K562 (cell line): Measurements from ENCODE around the gene KCNS1. TPM values are rescaled to one million over a fixed set of nuclear protein-coding genes. Genes with fewer than 3 reads are reported as not detected.

Experiments used
- ATAC-seq: fragments of 200-7000 bp; cut with Tn5 transposase; 3 replicates; pipeline ENCODE4 v1.9.1; 2020; ENCODE audit warnings: moderate library complexity
- BruUV-seq: library from RNA; stranded (reverse); fragments of 400-500 nt; replicated peaks from 2 replicates; lab custom pipeline; 2021; lab: Mats Ljungman, UMichigan
- CTCF ChIA-PET: fragments of 300-600 bp; formaldehyde crosslinking; extraction: SDS; loops from one replicate; lab custom pipeline; 2021; ENCODE audit warnings: low intra/inter-chr PET ratio; lab: Yijun Ruan, JAX
- POLR2A ChIA-PET: fragments of 300-600, 350-650 bp; sonication (Branson Sonifier 250); formaldehyde crosslinking; extraction: SDS; loops from one replicate; lab custom pipeline; 2021; ENCODE audit warnings: antibody characterized with exemption, inconsistent platforms; lab: Yijun Ruan, JAX
- DNase-seq, 4 experiments: peaks; one replicate each; pipeline versions ENCODE4 v3.0.0 to v3.0.0-alpha.2; 2011 to 2018; ENCODE audit warnings: low spot score in 3 of 4, mixed read lengths in 3 of 4; ENCODE audit errors: extremely low read depth in 1 of 4
- FAIRE-seq: peaks from 2 replicates; lab custom pipeline; 2011; peaks lifted over from hg19 to GRCh38; lab: Jason Lieb, UNC
- H2AFZ ChIP-seq: 2 replicates; pipeline ENCODE4 v1.6.0; 2011; ENCODE audit warnings: low read depth, low read length, control low read depth, inconsistent platforms
- H3K27ac ChIP-seq: fragments of 200-600 bp; 3 replicates; pipeline ENCODE4 v1.8.0; 2011; ENCODE audit warnings: low read depth, mild to moderate bottlenecking, control low read depth, inconsistent platforms, low read length, moderate library complexity, mixed read lengths; ENCODE audit errors: extremely low read depth
- H3K27me3 ChIP-seq, 2 experiments: fragments of 300-600 bp in 1 of 2; 2 replicates in 1 of 2; 3 replicates in 1 of 2; pipeline versions ENCODE4 v1.6.0 to v1.8.0; 2011; ENCODE audit warnings: inconsistent platforms in 2 of 2, low read length in 2 of 2, mild to moderate bottlenecking in 1 of 2, mixed read lengths in 1 of 2, moderate library complexity in 1 of 2; ENCODE audit not compliant: control insufficient read depth in 2 of 2, insufficient read depth in 2 of 2
- H3K36me3 ChIP-seq: fragments of 300-600 bp; 3 replicates; pipeline ENCODE4 v1.8.0; 2011; ENCODE audit warnings: mild to moderate bottlenecking, low read length, inconsistent platforms; ENCODE audit not compliant: control insufficient read depth, insufficient read depth
- H3K4me1 ChIP-seq, 2 experiments: fragments of 200-600 bp in 1 of 2; replicated peaks in 1 of 2; 2 replicates in 1 of 2; 3 replicates in 1 of 2; pipeline versions ENCODE4 v1.5.1 to v1.8.0; 2011; ENCODE audit warnings: inconsistent platforms in 2 of 2, low read length in 2 of 2, mild to moderate bottlenecking in 1 of 2, mixed read lengths in 1 of 2, moderate library complexity in 1 of 2; ENCODE audit not compliant: control insufficient read depth in 2 of 2, insufficient read depth in 2 of 2
- H3K4me2 ChIP-seq: 2 replicates; pipeline ENCODE4 v1.6.1; 2011; ENCODE audit warnings: low read length, control low read depth, inconsistent platforms, mixed read lengths; ENCODE audit not compliant: insufficient read depth
- H3K4me3 ChIP-seq: fragments of 200-600 bp; sonication (generic), shearing (Covaris generic); 2 replicates; pipeline ENCODE4 v1.5.1; 2016; ENCODE audit warnings: control low read depth, inconsistent platforms
- H3K79me2 ChIP-seq: fragments of 200-600 bp; 3 replicates; pipeline ENCODE4 v1.8.0; 2011; ENCODE audit warnings: low read length, inconsistent platforms; ENCODE audit not compliant: control insufficient read depth, insufficient read depth
- H3K9ac ChIP-seq, 2 experiments: 2 replicates each; pipeline versions ENCODE4 v1.6.0 to v1.6.1; 2011; ENCODE audit warnings: low read depth in 2 of 2, low read length in 2 of 2, control low read depth in 1 of 2, inconsistent platforms in 1 of 2, mild to moderate bottlenecking in 1 of 2, mixed read lengths in 1 of 2; ENCODE audit not compliant: insufficient read depth in 1 of 2
- H3K9me1 ChIP-seq: one replicate; pipeline ENCODE4 v1.6.0; 2011; ENCODE audit warnings: inconsistent platforms, mild to moderate bottlenecking, low read length, moderate library complexity; ENCODE audit not compliant: control insufficient read depth, insufficient read depth
- H3K9me3 ChIP-seq: replicated peaks from 2 replicates; pipeline ENCODE4 v1.5.1; 2011; ENCODE audit warnings: low read depth, low read length, inconsistent platforms; ENCODE audit not compliant: control insufficient read depth, insufficient read depth
- H4K20me1 ChIP-seq: replicated peaks from 2 replicates; pipeline ENCODE4 v1.6.1; 2011; ENCODE audit warnings: low read length, inconsistent platforms, mixed read lengths; ENCODE audit not compliant: control insufficient read depth, insufficient read depth
- CSDE1 ChIP-seq, 2 experiments: fragments of 450-650 bp; IDR thresholded peaks; 2 replicates each; pipeline ENCODE4 v1.6.1; 2016; ENCODE audit warnings: mild to moderate bottlenecking in 1 of 2
- FOSL1 ChIP-seq: fragments of 200-800 bp; sonication (Bioruptor generic); conservative IDR thresholded peaks from 2 replicates; pipeline ENCODE4 v1.6.1; 2016; ENCODE audit warnings: missing genetic modification characterization, missing compliant biosample characterization
- FOXP1 ChIP-seq: sonication (generic); formaldehyde crosslinking; IDR thresholded peaks from 2 replicates; pipeline ENCODE4 v1.8.0; 2022; ENCODE audit warnings: mild to moderate bottlenecking, missing genetic modification reagents
- HDGF ChIP-seq: fragments of 450-650 bp; IDR thresholded peaks from 2 replicates; pipeline ENCODE4 v1.6.1; 2016
- MEF2A ChIP-seq: IDR thresholded peaks from 2 replicates; pipeline ENCODE4 v1.6.1; 2011; ENCODE audit warnings: low read depth, mild to moderate bottlenecking, low read length, moderate library complexity; ENCODE audit not compliant: control insufficient read depth
- MTA2 ChIP-seq: fragments of 450-650 bp; IDR thresholded peaks from 2 replicates; pipeline ENCODE4 v1.6.1; 2016; ENCODE audit warnings: low read depth
- NR1H2 ChIP-seq: sonication (generic); formaldehyde crosslinking; IDR thresholded peaks from 2 replicates; pipeline ENCODE4 v1.4.0; 2020; ENCODE audit warnings: mild to moderate bottlenecking, missing genetic modification reagents
- NR3C1 ChIP-seq: sonication (generic); formaldehyde crosslinking; IDR thresholded peaks from 2 replicates; pipeline ENCODE4 v1.8.1; 2022; ENCODE audit warnings: missing genetic modification reagents
- RUNX1 ChIP-seq: sonication (generic); IDR thresholded peaks from 2 replicates; pipeline ENCODE4 v1.6.1; 2016; ENCODE audit warnings: antibody characterized with exemption, low read depth
- SMARCB1 ChIP-seq: IDR thresholded peaks from 2 replicates; pipeline ENCODE4 v1.6.1; 2011; ENCODE audit warnings: improper control_type of control experiment, low read depth; ENCODE audit not compliant: insufficient read length
- TBL1XR1 ChIP-seq, 2 experiments: IDR thresholded peaks; 2 replicates each; pipeline ENCODE4 v1.6.1; 2012; ENCODE audit warnings: improper control_type of control experiment in 2 of 2, low read length in 2 of 2, mild to moderate bottlenecking in 1 of 2
- TEAD1 ChIP-seq, 2 experiments: fragments of 450-650 bp in 1 of 2; sonication (generic) in 1 of 2; formaldehyde crosslinking; IDR thresholded peaks; 2 replicates each; pipeline versions ENCODE4 v1.4.0 to v1.8.0; 2020 to 2022; ENCODE audit warnings: mild to moderate bottlenecking in 2 of 2, missing genetic modification reagents in 1 of 2
- ZBTB1 ChIP-seq: sonication (generic); formaldehyde crosslinking; IDR thresholded peaks from 2 replicates; pipeline ENCODE4 v1.8.1; 2023; ENCODE audit warnings: missing genetic modification reagents, low read depth, mild to moderate bottlenecking, borderline replicate concordance
- WGBS: fragments of 100-300 bp; shearing (Covaris generic); methylation state at CpG from one replicate; pipeline ENCODE4 v1.1.6; 2016; ENCODE audit warnings: low coverage, mixed read lengths; ENCODE audit not compliant: insufficient coverage; ENCODE audit errors: missing lambda C conversion rate; 5-methylcytosine and 5-hydroxymethylcytosine counted together
- in situ Hi-C: fragments of 300-500 bp; cut with MboI; formaldehyde crosslinking; loops from 4 replicates; pipeline ENCODE4 v1.15.0; 2018; ENCODE audit warnings: inconsistent platforms, mixed read lengths
- intact Hi-C: fragments of 100-400 bp; cut with micrococcal nuclease; formaldehyde crosslinking; loops from 2 replicates; pipeline ENCODE4 v1.14.2; 2022
- polyA plus RNA-seq, 8 experiments: library from polyadenylated mRNA; depleted of rRNA in 4 of 8; stranded (reverse) in 5 of 8; unstranded in 3 of 8; fragments of >200 nt; fragmentation: Nextera tagmentation in 2 of 8; fragmentation: Illumina TruSeq in 1 of 8; extraction: Ambion mirVana in 2 of 8; extraction: Trizol in 1 of 8; gene quantifications; 2 replicates each; pipeline versions ENCODE4 v1.2.1 to v1.2.3, GENCODE V29; 2011 to 2014; ENCODE audit warnings: inconsistent platforms in 1 of 8, missing spikeins in 1 of 8
- total RNA-seq, 7 experiments: library from RNA; depleted of rRNA in 6 of 7; stranded (reverse); fragments of >200 nt in 6 of 7; fragmentation: Illumina TruSeq in 2 of 7; extraction: Trizol in 2 of 7; gene quantifications; 2 replicates each; pipeline versions ENCODE4 v1.2.1 to v1.2.3, GENCODE V29; 2011 to 2021; ENCODE audit warnings: low replicate concordance in 1 of 7
- TF ChIP-seq, protein P1 (sequence below): fragments of 250-450 bp; sonication (Bioruptor Pico); IDR thresholded peaks from 2 replicates; pipeline ENCODE4 v1.4.0; 2020; ENCODE audit warnings: mild to moderate bottlenecking, moderate library complexity
- TF ChIP-seq, protein P2 (sequence below): IDR thresholded peaks from 2 replicates; pipeline ENCODE4 v1.6.1; 2016; ENCODE audit warnings: missing genetic modification characterization, missing compliant biosample characterization
- TF ChIP-seq, protein P3 (sequence below): fragments of 450-650 bp; formaldehyde crosslinking; IDR thresholded peaks from 2 replicates; pipeline ENCODE4 v1.4.0; 2022; ENCODE audit warnings: missing genetic modification characterization
- TF ChIP-seq, protein P4 (sequence below): sonication (generic); IDR thresholded peaks from 2 replicates; pipeline ENCODE4 v1.6.1; 2016
- TF ChIP-seq, protein P5 (sequence below), 2 experiments: fragments of 450-650 bp in 1 of 2; sonication (generic) in 1 of 2; formaldehyde crosslinking; conservative IDR thresholded peaks; 2 replicates each; pipeline versions ENCODE4 v1.4.0 to v1.8.1; 2020 to 2022; ENCODE audit warnings: mild to moderate bottlenecking in 1 of 2, missing genetic modification reagents in 1 of 2

The KCNS1 gene
- total and polyA plus RNA-seq, 9 of the 15 experiments (the other 6 are each of a cell fraction or from before 2014, with no cell fraction given), result not detected

DNA sequence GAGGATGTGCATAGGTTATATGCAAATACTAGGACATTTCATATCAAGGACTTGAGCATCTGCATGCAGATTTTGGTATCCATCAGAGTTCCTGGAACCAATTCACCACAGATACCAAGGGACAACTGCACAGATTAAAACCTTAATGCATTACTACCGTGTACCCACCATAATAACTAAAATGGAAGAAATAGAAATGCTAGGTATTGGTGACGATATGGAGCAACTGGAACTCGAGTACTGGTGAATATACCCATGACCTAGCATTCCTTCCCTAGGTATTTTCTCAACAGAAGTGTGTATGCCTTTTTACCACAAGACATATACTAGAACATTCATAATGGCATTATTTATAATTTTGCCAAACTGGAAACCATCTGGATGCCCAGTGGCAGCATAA, 18.5 kb downstream of the KCNS1 start:
- in situ Hi-C loops, result no loop called here
- no peaks in the 10 kb centered on the region for H3K27me3 ChIP-seq
- H3K4me3 ChIP-seq, result no peak overlapping the region
- 88% methylated on average over 3 of the region's 3 CpGs for WGBS
- no peak for TF ChIP-seq CSDE1 (IDR thresholded peaks at IDR 0.05)
- no peak for TF ChIP-seq FOSL1
- TF ChIP-seq, protein P1, sequence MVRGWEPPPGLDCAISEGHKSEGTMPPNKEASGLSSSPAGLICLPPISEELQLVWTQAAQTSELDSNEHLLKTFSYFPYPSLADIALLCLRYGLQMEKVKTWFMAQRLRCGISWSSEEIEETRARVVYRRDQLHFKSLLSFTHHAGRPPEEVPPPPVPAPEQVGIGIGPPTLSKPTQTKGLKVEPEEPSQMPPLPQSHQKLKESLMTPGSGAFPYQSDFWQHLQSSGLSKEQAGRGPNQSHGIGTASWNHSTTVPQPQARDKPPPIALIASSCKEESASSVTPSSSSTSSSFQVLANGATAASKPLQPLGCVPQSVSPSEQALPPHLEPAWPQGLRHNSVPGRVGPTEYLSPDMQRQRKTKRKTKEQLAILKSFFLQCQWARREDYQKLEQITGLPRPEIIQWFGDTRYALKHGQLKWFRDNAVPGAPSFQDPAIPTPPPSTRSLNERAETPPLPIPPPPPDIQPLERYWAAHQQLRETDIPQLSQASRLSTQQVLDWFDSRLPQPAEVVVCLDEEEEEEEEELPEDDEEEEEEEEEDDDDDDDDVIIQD (CRISPR knock-in tag), result no peak
- TF ChIP-seq RUNX1, result no peak
- no peak for TF ChIP-seq TEAD1 (CRISPR knock-in tag; IDR thresholded peaks at IDR 0.05)
- TF ChIP-seq, protein P2, sequence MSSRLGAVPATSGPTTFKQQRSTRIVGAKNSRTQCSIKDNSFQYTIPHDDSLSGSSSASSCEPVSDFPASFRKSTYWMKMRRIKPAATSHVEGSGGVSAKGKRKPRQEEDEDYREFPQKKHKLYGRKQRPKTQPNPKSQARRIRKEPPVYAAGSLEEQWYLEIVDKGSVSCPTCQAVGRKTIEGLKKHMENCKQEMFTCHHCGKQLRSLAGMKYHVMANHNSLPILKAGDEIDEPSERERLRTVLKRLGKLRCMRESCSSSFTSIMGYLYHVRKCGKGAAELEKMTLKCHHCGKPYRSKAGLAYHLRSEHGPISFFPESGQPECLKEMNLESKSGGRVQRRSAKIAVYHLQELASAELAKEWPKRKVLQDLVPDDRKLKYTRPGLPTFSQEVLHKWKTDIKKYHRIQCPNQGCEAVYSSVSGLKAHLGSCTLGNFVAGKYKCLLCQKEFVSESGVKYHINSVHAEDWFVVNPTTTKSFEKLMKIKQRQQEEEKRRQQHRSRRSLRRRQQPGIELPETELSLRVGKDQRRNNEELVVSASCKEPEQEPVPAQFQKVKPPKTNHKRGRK (tag), result no peak
- TF ChIP-seq NR3C1 (CRISPR knock-in tag), result no peak
- TF ChIP-seq NR1H2 (CRISPR knock-in tag), result no peak
- no peak for TF ChIP-seq FOXP1 (CRISPR knock-in tag)
- no peak for TF ChIP-seq TBL1XR1 (IDR thresholded peaks at IDR 0.05; ENCODE audit: low read length in 2 of 2)
- TF ChIP-seq MEF2A, result no peak
- TF ChIP-seq, protein P3, sequence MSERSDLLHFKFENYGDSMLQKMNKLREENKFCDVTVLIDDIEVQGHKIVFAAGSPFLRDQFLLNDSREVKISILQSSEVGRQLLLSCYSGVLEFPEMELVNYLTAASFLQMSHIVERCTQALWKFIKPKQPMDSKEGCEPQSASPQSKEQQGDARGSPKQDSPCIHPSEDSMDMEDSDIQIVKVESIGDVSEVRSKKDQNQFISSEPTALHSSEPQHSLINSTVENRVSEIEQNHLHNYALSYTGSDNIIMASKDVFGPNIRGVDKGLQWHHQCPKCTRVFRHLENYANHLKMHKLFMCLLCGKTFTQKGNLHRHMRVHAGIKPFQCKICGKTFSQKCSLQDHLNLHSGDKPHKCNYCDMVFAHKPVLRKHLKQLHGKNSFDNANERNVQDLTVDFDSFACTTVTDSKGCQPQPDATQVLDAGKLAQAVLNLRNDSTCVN (CRISPR knock-in tag), result no peak
- TF ChIP-seq, protein P4, sequence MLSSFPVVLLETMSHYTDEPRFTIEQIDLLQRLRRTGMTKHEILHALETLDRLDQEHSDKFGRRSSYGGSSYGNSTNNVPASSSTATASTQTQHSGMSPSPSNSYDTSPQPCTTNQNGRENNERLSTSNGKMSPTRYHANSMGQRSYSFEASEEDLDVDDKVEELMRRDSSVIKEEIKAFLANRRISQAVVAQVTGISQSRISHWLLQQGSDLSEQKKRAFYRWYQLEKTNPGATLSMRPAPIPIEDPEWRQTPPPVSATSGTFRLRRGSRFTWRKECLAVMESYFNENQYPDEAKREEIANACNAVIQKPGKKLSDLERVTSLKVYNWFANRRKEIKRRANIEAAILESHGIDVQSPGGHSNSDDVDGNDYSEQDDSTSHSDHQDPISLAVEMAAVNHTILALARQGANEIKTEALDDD, result no peak
- TF ChIP-seq HDGF, result no peak
- no peak for TF ChIP-seq ZBTB1 (CRISPR knock-in tag)
- TF ChIP-seq, protein P5, sequence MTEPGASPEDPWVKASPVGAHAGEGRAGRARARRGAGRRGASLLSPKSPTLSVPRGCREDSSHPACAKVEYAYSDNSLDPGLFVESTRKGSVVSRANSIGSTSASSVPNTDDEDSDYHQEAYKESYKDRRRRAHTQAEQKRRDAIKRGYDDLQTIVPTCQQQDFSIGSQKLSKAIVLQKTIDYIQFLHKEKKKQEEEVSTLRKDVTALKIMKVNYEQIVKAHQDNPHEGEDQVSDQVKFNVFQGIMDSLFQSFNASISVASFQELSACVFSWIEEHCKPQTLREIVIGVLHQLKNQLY (CRISPR knock-in tag; conservative IDR thresholded peaks at IDR 0.05), result no peak
- no peak for TF ChIP-seq SMARCB1
- no peak for TF ChIP-seq MTA2
- TF ChIP-seq, all 486 proteins: peak for 0
- FAIRE-seq (no peak), DNase-seq (no peak), ATAC-seq (no peak)
- Histone ChIP-seq H4K20me1 (no peaks in the 10 kb centered on the region), H3K4me2 (no peak overlapping the region), H3K4me1 (no peaks in the 10 kb centered on the region), H3K36me3 (peaks cover 19% of the 10 kb centered on the region; the same call in 2 of the 3 replicates), H2AFZ (no peak overlapping the region), H3K27ac (no peak overlapping the region), H3K9me1 (no peaks in the 10 kb centered on the region), H3K9me3 (no peaks in the 10 kb centered on the region), H3K79me2 (no peaks in the 10 kb centered on the region), H3K9ac (no peak overlapping the region)
- CTCF ChIA-PET, result no interaction called here
- BruUV-seq, result no TSS peak
- POLR2A ChIA-PET, result no interaction called here
- intact Hi-C loops, result no loop called here
